ENCODE data around the gene PHC3. TPM values are rescaled to one million over a fixed set of nuclear protein-coding genes. Genes with fewer than 3 reads are reported as not detected.

PHC3 gene
- total and polyA plus RNA-seq, 9 donors = 9.9 to 121 (median 90.2) TPM

- 68 to 77% (median 68%) methylated on average over 10 of the region's 10 CpGs for WGBS, 3 donors
- intact Hi-C loops (cut with DNase I) = no loop called here
- H3K27ac ChIP-seq = no peak overlapping the region
- H3K27me3 ChIP-seq = no peaks in the 10 kb centered on the region
- no peaks in the 10 kb centered on the region for H3K36me3 ChIP-seq
- no peak for TF ChIP-seq EP300 (IDR thresholded peaks at IDR 0.05)
- TF ChIP-seq POLR2A (IDR thresholded peaks at IDR 0.05) = no peak
- TF ChIP-seq, protein P1, sequence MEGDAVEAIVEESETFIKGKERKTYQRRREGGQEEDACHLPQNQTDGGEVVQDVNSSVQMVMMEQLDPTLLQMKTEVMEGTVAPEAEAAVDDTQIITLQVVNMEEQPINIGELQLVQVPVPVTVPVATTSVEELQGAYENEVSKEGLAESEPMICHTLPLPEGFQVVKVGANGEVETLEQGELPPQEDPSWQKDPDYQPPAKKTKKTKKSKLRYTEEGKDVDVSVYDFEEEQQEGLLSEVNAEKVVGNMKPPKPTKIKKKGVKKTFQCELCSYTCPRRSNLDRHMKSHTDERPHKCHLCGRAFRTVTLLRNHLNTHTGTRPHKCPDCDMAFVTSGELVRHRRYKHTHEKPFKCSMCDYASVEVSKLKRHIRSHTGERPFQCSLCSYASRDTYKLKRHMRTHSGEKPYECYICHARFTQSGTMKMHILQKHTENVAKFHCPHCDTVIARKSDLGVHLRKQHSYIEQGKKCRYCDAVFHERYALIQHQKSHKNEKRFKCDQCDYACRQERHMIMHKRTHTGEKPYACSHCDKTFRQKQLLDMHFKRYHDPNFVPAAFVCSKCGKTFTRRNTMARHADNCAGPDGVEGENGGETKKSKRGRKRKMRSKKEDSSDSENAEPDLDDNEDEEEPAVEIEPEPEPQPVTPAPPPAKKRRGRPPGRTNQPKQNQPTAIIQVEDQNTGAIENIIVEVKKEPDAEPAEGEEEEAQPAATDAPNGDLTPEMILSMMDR (IDR thresholded peaks at IDR 0.05) = no peak
- no peaks in the 10 kb centered on the region for H3K9me3 ChIP-seq
- no peak overlapping the region for H3K4me3 ChIP-seq
- DNase-seq = no peak
- H3K4me1 ChIP-seq (ENCODE audit: insufficient read depth) = no peaks in the 10 kb centered on the region
These were observed 23.0 kb upstream of the PHC3 start for GRCh38 chr3:170204509-170204908.

- no peaks in the 10 kb centered on the region for H3K9me3 ChIP-seq
- no peaks in the 10 kb centered on the region for H3K36me3 ChIP-seq
- H3K27me3 ChIP-seq = no peaks in the 10 kb centered on the region
- no peak for DNase-seq
- H3K4me1 ChIP-seq (ENCODE audit: insufficient read depth) = no peaks in the 10 kb centered on the region
- H3K27ac ChIP-seq = no peak overlapping the region
- intact Hi-C loops (cut with DNase I) = no loop called here
- TF ChIP-seq POLR2A (IDR thresholded peaks at IDR 0.05) = no peak
- no peak for TF ChIP-seq EP300 (IDR thresholded peaks at IDR 0.05)
- TF ChIP-seq, protein P1 (IDR thresholded peaks at IDR 0.05) = no peak
- H3K4me3 ChIP-seq = no peak overlapping the region
- 1 to 13% (median 3%) methylated on average over 3 of the region's 3 CpGs for WGBS, 3 donors
These were observed 22.5 kb upstream of the PHC3 start for GRCh38 chr3:170204023-170204472.

DNA sequence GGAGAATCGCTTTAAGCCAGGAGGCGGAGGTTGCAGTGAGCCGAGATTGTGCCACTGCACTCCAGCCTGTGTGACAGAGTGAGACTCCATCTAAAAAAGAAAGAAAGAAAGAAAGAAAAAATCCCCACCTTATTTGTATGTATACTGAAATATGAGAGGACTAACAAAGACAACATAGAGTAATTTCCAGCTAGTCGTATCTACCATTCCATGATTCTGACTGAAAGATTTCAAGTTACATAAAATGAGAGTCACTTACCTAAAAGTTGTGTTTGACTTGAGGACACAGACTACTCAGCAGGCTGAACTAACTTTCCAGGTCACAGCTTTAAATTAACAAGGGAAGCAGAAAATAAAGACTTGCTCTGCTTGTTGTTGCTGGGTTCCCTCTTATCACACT, 21.9 kb upstream of the PHC3 start:
- Histone ChIP-seq H3K27ac (no peak overlapping the region), H3K4me3 (no peak overlapping the region), H3K27me3 (no peaks in the 10 kb centered on the region), H3K4me1 (ENCODE audit: insufficient read depth) (no peaks in the 10 kb centered on the region), H3K9me3 (no peaks in the 10 kb centered on the region), H3K36me3 (no peaks in the 10 kb centered on the region)
- WGBS, 3 donors = 67 to 78% (median 78%) methylated on average over 4 of the region's 4 CpGs
- intact Hi-C loops (cut with DNase I) = no loop called here
- TF ChIP-seq EP300 (IDR thresholded peaks at IDR 0.05) (no peak), POLR2A (IDR thresholded peaks at IDR 0.05) (no peak)
- TF ChIP-seq, protein P1 (IDR thresholded peaks at IDR 0.05) = no peak
- no peak for DNase-seq

GRCh38 chr3:170201527-170201926, 20.0 kb upstream of the PHC3 start:
- no peak for DNase-seq
- no peaks in the 10 kb centered on the region for H3K27me3 ChIP-seq
- WGBS, 3 donors = 92 to 96% (median 95%) methylated on average over 5 of the region's 5 CpGs
- H3K36me3 ChIP-seq = no peaks in the 10 kb centered on the region
- no peaks in the 10 kb centered on the region for H3K9me3 ChIP-seq
- H3K27ac ChIP-seq = no peak overlapping the region
- H3K4me3 ChIP-seq = no peak overlapping the region
- intact Hi-C loops (cut with DNase I) = no loop called here
- TF ChIP-seq, protein P1 (IDR thresholded peaks at IDR 0.05) = no peak
- no peak for TF ChIP-seq EP300 (IDR thresholded peaks at IDR 0.05)
- TF ChIP-seq POLR2A (IDR thresholded peaks at IDR 0.05) = no peak
- H3K4me1 ChIP-seq (ENCODE audit: insufficient read depth) = no peaks in the 10 kb centered on the region

GRCh38 chr3:170200987-170201386, 19.5 kb upstream of the PHC3 start:
- intact Hi-C loops (cut with DNase I) = no loop called here
- no peak for DNase-seq
- no peak for TF ChIP-seq POLR2A (IDR thresholded peaks at IDR 0.05)
- TF ChIP-seq, protein P1 (IDR thresholded peaks at IDR 0.05) = no peak
- no peak for TF ChIP-seq EP300 (IDR thresholded peaks at IDR 0.05)
- H3K4me3 ChIP-seq = no peak overlapping the region
- no peaks in the 10 kb centered on the region for H3K36me3 ChIP-seq
- no peaks in the 10 kb centered on the region for H3K9me3 ChIP-seq
- no peak overlapping the region for H3K27ac ChIP-seq
- no peaks in the 10 kb centered on the region for H3K4me1 ChIP-seq (ENCODE audit: insufficient read depth)
- no peaks in the 10 kb centered on the region for H3K27me3 ChIP-seq
